Progenitor cell of endocrine pancreas (in vitro differentiated cells): ENCODE measurements around the gene DGKI. TPM values are rescaled to one million over a fixed set of nuclear protein-coding genes. Genes with fewer than 3 reads are reported as not detected.
A peak's percentile ranks its signal among the peaks of the same experiment; 100 is the strongest.

Experiments used
- DNase-seq: peaks from one replicate; pipeline ENCODE4 v3.0.0; 2021; ENCODE audit warnings: low spot score; ENCODE audit not compliant: unreplicated experiment
- H3K27ac Mint-ChIP-seq: 2 replicates; pipeline ENCODE4 v1.8.0; 2021; ENCODE audit warnings: mild to moderate bottlenecking, moderate library complexity, mixed read lengths
- H3K27me3 Mint-ChIP-seq: 2 replicates; pipeline ENCODE4 v1.8.0; 2021; ENCODE audit warnings: mixed read lengths
- H3K36me3 Mint-ChIP-seq: 2 replicates; pipeline ENCODE4 v1.8.0; 2022; ENCODE audit warnings: mixed read lengths; ENCODE audit not compliant: insufficient read depth
- H3K4me1 Mint-ChIP-seq: 2 replicates; pipeline ENCODE4 v1.8.0; 2021; ENCODE audit warnings: low read depth, mixed read lengths
- H3K4me3 Mint-ChIP-seq: 2 replicates; pipeline ENCODE4 v1.8.0; 2021; ENCODE audit warnings: low read depth, mild to moderate bottlenecking, moderate library complexity, mixed read lengths
- H3K9me3 Mint-ChIP-seq: 2 replicates; pipeline ENCODE4 v1.8.0; 2021; ENCODE audit warnings: low read depth, mixed read lengths
- total RNA-seq: library from RNA; stranded (reverse); gene quantifications from 2 replicates; pipeline ENCODE4 v1.2.1, GENCODE V29; 2021
- TF ChIP-seq, protein P1 (sequence below): fragments of 200-600 bp; sonication (generic); IDR thresholded peaks from one replicate; pipeline ENCODE4 v1.5.0; 2021; ENCODE audit warnings: antibody characterized with exemption, mild to moderate bottlenecking; ENCODE audit not compliant: unreplicated experiment

Gene DGKI
- total RNA-seq, 1 donor from 2014 or later, result 0.41 TPM

DNA sequence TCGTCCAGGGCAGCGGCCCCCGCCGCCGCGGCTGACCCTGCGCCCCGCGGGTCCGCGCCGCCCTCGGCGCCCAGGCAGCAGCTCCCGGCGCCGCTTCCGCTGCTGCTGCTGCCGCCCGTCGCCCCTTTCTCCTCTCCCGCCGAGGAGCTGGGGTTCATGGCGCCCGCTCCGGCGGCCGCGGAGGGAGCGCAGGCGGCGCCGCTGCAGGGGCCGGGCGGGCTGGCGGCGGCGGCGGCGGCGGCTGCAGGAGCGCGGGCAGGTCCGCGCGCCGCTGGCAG is 286 bp downstream of the DGKI start:
- Mint-ChIP-seq H3K4me3 (peak overlapping the region; percentile 65), H3K36me3 (no peaks in the 10 kb centered on the region), H3K27me3 (peaks cover 77% of the 10 kb centered on the region), H3K9me3 (no peaks in the 10 kb centered on the region), H3K27ac (no peak overlapping the region), H3K4me1 (peaks cover 2% of the 10 kb centered on the region)
- DNase-seq, result no peak
- TF ChIP-seq, protein P1, sequence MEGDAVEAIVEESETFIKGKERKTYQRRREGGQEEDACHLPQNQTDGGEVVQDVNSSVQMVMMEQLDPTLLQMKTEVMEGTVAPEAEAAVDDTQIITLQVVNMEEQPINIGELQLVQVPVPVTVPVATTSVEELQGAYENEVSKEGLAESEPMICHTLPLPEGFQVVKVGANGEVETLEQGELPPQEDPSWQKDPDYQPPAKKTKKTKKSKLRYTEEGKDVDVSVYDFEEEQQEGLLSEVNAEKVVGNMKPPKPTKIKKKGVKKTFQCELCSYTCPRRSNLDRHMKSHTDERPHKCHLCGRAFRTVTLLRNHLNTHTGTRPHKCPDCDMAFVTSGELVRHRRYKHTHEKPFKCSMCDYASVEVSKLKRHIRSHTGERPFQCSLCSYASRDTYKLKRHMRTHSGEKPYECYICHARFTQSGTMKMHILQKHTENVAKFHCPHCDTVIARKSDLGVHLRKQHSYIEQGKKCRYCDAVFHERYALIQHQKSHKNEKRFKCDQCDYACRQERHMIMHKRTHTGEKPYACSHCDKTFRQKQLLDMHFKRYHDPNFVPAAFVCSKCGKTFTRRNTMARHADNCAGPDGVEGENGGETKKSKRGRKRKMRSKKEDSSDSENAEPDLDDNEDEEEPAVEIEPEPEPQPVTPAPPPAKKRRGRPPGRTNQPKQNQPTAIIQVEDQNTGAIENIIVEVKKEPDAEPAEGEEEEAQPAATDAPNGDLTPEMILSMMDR, result no peak

DNA sequence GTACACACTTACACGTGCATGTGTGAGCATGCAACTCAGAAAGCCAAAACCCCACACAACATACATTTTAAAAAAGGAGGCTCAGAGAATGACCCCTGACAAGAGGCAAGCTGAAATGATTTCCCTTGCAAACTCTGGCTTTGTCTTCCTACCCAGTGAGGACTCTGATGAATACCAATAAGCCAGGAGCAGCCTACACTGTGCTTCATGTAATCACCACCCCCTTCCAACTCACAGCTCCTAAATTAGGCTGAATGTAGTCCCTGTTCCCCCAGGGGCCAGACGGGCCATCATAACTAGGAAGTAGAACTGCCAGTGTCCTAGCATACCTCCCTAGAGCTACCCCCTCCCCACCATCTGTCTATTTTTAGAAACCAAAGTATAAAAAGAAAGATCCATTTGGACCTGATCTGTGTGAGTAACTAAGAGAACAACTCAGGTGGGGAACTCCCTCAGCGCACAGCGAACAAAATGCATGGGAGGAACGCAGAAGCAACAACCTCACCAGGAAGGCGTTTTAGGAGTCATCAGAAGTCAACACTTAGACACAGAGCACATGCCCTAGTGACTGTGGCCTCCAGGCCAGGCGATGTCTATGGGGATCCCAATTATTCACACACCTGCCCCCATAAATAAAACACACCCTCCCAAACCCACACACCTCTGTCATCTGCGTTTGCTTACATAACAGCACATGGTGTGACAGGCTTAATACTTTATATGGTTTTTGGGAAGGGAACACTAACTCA is 1.9 kb downstream of the DGKI start:
- no peaks in the 10 kb centered on the region for H3K36me3 Mint-ChIP-seq
- H3K27ac Mint-ChIP-seq, result no peak overlapping the region
- no peaks in the 10 kb centered on the region for H3K9me3 Mint-ChIP-seq
- no peak for DNase-seq
- TF ChIP-seq, protein P1, result no peak
- H3K27me3 Mint-ChIP-seq, result peaks cover 63% of the 10 kb centered on the region
- H3K4me3 Mint-ChIP-seq, result no peak overlapping the region
- H3K4me1 Mint-ChIP-seq, result peaks cover 8% of the 10 kb centered on the region

GRCh38 chr7:137839903-137840779 is 6.6 kb downstream of the DGKI start:
- Mint-ChIP-seq H3K27me3 (peaks cover 34% of the 10 kb centered on the region), H3K9me3 (no peaks in the 10 kb centered on the region), H3K4me3 (no peak overlapping the region), H3K36me3 (no peaks in the 10 kb centered on the region), H3K27ac (peak overlapping the region; percentile 65), H3K4me1 (peaks cover 7% of the 10 kb centered on the region)
- DNase-seq, result no peak
- TF ChIP-seq, protein P1, result no peak

DNA sequence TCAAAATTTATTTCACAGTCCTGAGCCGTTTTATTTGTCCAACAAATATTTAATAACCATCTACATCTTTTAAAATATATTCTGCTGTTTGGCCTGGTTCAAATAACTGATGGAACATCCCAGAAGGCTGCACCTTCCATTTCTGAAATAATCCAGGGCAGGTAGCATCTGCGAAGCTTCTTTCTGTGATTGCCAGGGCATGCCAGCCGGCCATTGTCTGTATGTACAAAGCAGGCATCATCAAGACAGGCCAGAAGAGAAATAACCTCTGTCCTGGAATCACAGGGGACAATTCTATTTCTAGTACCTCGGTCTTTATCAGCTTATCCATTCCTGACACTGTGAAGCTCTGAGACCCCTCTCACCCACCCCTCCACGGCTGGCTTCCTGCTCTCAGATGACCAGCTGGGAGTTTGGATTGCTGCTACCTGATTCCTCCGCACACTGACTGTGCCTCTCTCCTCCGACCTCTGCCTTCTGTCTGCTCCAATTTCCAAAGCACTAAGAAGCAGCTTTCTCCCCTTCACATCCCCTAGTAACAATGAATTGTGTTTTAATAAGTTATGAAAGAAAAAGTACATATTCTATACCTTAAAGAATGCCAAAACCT is 8.0 kb downstream of the DGKI start:
- TF ChIP-seq, protein P1, result no peak
- Mint-ChIP-seq H3K4me1 (peaks cover 7% of the 10 kb centered on the region), H3K4me3 (no peak overlapping the region), H3K27me3 (peaks cover 21% of the 10 kb centered on the region), H3K36me3 (no peaks in the 10 kb centered on the region), H3K27ac (no peak overlapping the region), H3K9me3 (no peaks in the 10 kb centered on the region)
- DNase-seq, result no peak

GRCh38 chr7:137836541-137836940 is 10.2 kb downstream of the DGKI start:
- peaks cover 13% of the 10 kb centered on the region for H3K9me3 Mint-ChIP-seq
- H3K4me3 Mint-ChIP-seq, result no peak overlapping the region
- no peak for DNase-seq
- peaks cover 10% of the 10 kb centered on the region for H3K27me3 Mint-ChIP-seq
- no peak overlapping the region for H3K27ac Mint-ChIP-seq
- peaks cover 6% of the 10 kb centered on the region for H3K36me3 Mint-ChIP-seq
- H3K4me1 Mint-ChIP-seq, result peaks cover 7% of the 10 kb centered on the region
- TF ChIP-seq, protein P1, result no peak
